Activated naive CD8-positive, alpha-beta T cell treated with anti-CD3 and anti-CD28 coated beads, Interleukin-2, amount 50 U/mL, for 16 hours (primary cell): Measurements from ENCODE around the gene ZNF548.
"Not testable (repeated sequence)": the region's sequence is repeated elsewhere in the genome, so short reads cannot be mapped to it uniquely, and the experiment has no call there.

Experiments used
- DNase-seq: peaks from one replicate; pipeline ENCODE4 v3.0.0-alpha.2; 2020; ENCODE audit warnings: low read depth, low spot score

Gene ZNF548

DNA sequence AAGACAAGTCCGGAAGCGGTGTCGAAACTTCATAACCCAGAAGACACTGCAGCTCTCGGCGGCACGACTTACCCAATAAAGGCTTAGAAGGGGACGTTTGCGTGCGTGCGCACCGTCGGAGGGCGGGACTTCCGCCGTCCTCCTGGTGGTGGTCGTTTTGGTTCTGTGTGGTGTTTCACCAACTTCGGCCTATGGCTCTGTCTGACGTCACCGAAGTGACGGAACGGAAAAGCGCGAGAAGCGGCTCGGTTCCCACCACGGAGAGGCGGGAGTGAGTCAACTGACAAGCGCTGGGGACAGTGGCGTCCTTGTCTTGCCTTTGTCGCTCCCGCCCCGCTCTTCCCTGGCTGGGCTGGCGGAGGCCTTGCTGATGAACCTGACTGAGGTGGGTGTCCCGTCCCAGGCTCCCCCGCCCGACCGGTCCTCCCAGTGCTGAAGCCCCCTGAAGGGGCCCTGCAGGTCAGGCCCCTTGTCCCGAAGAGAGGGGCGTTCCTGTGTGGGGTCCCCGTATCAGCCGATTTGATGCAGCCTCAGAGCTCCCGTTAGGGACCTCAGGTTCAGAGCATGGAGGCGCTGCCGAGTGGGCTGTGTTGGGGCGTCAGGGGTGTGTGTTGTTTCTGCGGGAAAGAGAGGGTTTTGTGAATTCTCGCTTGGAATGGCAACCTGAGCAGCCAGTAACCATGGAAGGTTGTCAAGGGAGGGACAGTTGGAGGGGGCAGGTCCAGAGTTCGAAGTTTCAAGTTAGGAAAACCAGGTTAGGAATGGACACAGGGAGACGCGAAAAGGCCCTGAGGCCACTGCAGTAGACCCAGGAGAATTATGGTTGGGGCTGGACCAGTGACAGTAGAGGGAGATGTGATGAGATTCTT lies at the start of gene ZNF548:
Gene ZNF548 (plus strand): TSS at position 125 of the 869 bp plus-strand sequence. CDS start 246 bp downstream, at position 371.
- DNase-seq, result peak; percentile 97

DNA sequence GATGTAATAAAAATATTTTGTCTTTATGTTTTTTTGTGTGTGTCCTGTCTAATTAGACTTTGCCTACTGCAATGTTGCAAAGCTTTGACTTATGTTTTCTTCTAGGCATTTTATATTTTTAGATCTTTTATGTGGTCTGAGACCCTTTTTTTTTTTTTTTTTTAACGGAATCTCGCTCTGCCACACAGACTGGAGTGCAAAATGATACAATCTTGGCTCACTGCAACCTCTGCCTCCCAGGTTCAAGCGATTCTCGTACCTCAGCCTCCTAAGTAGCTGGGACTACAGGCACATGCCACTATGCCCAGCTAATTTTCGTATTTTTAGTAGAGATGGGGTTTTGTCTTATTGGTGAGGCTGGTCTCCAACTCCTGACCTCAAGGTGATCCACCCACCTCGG lies 47.1 kb upstream of the ZNF548 start:
- no peak for DNase-seq

DNA sequence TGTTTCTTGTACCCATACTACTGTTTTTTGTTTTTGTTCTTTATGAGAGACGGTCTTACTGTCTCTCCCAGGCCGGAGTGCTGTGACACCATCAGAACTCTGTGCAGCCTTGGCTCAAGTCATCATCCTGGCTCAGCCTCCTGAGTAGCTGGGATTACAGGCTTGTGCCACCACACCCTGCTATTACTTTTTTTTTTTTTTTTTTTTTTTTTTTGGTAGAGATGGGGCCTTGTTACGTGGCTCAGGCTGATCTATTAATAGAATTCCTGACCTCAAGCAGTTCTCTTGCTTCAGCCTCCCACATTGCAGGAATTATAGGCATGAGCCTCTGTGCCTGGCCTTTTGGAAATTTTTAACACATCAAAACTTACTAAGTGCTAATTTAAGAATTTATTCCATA lies 41.5 kb upstream of the ZNF548 start:
- no peak for DNase-seq

DNA sequence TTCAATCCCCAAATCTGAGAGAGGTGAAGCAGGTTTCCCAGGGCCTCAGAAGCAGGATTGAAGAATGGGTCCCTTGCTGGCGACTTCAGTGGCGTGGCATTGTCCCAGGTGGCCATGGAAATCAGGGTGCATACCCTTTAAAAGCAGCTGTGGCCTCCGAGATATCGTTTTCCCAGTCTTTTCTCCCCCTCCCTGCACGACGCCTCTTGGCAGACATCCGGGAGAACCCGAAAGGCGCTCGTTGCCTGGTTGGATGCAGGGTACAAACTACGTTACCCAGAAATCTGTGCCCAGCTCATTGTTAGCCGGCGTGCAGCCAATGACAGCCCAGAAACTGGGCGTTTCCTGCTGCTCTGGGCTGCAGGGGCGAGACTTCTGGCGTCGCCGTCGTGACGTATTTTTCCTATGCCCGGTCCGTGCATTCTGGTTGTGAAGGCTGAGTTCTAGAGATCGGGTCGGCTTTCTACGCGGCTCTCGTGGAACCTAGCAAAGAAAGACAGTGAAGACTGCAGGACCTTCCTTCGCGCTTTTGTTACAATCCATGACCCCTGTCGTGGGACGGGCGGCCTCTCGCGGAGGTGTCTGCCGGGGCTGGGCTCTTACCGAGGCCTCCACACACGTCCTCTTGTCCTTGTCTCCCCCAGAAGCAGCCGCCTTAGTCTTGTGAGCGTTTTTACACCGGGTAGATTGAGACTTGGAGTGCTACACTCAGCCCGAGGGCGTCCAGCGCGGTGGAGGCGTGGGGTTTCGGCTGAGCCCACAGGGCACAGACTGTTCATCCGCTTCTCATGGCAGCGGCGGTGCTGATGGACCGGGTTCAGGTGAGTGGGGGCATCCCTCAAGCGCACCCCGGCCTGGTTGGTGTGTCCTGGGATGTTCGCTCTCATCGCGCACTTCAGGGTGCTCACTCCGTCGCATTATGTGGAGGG lies 38.5 kb upstream of the ZNF548 start, which contains the start of gene ZNF304:
Gene ZNF304 (plus strand): TSS at position 395 of the 929 bp plus-strand sequence. CDS start 394 bp downstream, at position 789.
- DNase-seq, result peak; percentile 64

DNA sequence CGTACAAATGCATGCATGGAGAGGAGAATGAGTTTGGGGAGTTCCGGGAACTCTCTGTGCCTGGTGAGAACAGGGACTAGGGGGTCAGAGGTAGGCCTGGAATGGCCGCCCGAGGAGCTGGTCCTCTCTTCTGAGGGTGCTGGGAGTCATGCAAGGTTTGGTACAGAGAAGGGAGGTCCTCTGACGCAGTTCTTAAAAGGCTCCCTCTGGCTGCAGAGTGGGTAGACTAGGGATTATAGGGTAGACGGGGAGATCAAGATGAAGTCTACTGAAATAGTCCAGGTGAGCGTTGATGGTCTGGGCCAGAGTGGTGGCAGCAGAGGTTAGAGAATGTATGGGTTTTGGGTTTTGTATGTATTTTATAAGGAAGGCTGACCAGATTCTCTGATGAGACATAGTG lies 37.8 kb upstream of the ZNF548 start:
- DNase-seq, result no peak

DNA sequence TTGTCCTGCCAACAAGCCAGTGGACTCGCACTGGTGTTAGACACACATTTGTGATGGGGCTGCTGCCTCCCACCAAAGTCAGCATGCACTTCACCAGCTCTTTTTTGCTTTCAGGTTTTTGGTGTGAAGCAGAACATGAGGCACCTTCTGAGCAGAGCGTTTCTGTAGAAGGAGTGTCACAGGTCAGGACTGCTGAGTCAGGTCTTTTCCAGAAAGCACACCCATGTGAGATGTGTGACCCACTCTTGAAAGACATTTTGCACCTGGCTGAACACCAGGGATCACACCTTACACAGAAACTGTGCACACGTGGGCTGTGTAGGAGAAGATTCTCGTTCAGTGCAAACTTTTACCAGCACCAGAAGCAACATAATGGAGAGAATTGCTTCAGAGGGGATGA lies 33.7 kb upstream of the ZNF548 start:
- no peak for DNase-seq

DNA sequence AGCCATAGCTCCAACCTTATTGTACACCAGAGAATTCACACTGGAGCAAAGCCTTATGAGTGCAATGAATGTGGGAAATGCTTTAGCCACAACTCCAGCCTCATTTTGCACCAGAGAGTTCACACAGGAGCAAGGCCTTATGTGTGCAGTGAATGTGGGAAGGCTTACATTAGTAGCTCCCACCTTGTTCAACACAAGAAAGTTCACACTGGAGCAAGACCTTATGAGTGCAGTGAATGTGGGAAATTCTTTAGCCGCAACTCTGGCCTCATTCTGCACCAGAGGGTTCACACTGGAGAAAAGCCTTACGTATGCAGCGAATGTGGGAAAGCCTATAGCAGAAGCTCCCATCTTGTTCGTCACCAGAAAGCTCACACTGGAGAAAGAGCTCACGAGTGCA lies 32.2 kb upstream of the ZNF548 start:
- no peak for DNase-seq

DNA sequence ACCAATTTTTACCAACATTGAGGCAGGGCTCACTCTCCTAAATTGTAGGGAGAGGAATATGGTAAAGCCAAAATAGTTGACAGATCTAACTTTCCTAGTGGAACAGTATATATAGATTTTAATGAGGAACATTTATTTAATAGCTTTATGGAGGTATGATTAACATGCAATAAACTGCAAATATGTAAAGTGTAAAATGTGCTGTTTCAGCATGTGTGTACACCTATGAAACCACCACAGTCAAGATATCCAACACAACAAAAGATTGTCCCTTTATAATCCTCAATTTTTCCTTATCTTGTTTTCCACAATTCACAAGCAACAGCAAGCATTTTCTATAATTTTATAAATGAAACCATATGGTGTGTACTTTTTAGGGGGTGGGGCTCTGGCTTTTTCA lies 30.4 kb upstream of the ZNF548 start:
- no peak for DNase-seq

DNA sequence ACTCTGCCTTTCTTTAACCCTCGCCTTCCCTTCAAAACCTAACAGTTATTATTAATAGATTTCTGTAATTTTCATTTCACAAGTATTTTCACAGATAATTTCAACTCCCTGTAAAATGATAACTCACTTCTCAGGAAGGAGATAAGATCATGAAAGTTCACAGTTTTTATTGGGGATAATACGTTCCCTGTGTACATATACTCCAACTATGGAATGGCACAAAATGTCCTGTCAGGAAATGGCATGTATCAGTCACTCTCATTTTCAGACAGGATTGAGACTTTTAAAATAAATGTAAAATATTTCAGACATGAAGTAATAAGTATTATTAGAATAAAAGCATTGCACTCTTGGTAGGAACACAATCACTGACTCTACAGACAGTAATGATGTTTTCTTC lies 27.2 kb upstream of the ZNF548 start:
- no peak for DNase-seq

DNA sequence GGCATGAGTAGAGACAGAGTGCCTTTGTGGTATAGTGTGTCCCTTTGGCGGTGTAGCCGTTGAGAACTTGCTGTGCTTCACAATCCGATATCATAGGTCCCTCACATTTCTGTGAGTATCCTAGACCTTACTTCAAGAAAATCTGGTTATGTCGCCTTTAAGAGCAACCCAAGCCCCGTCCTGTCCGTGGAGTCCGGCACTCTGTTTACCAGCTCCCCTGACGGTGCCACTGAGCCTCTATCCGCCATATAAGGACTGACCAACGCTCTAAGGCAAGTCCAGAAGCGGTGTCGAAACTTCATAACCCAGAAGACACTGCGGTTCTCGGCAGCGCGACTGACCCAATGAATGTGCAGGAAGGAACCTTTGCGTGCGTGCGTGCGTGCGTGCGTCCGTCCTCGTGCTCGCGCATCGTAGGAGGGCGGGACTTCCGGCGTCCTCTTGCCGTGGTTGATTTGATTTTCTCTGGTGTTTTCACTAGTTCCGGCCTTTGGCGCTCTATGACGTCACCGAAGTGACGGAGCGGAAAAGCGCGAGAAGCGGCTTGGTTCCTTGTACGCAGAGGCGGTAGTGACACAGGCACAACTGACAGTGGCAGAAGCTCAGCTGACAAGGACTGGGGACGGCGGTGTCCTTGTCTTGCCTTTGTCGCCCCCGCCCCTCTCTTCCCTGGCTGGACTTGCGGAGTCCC lies 26.5 kb upstream of the ZNF548 start, which contains the start of the genes TRAPPC2B and ZNF547:
Gene TRAPPC2B (plus strand): TSS at position 555 of the 691 bp plus-strand sequence. CDS start 1,283 bp downstream, outside the sequence.
Gene ZNF547 (plus strand): TSS at position 555 of the 691 bp plus-strand sequence. CDS start 5,005 bp downstream, outside the sequence.
- peak; percentile 96 for DNase-seq

DNA sequence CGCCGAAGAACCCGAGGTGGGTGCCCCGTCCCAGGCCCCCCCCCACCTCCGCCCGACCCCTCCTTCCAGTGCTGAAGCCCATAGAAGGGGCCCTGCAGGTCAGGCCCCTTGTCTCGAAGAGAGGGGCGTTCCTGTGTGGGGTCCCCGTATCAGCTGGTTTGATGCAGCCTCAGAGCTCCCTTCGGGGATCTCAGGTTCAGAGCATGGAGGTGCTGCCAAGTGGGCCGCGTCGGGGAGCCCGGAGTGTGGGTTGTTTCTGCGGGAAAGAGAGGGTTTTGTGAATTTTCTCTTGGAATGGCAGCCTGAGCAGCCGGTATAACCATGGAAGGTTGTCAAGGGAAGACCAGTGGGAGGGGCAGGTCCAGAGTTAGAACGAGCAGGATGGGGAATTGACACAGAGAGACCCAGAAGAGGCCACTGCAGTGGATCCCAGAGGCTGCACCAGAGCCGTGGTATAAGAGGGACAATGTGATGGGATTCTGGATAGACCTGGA lies 25.9 kb upstream of the ZNF548 start:
- no peak for DNase-seq

DNA sequence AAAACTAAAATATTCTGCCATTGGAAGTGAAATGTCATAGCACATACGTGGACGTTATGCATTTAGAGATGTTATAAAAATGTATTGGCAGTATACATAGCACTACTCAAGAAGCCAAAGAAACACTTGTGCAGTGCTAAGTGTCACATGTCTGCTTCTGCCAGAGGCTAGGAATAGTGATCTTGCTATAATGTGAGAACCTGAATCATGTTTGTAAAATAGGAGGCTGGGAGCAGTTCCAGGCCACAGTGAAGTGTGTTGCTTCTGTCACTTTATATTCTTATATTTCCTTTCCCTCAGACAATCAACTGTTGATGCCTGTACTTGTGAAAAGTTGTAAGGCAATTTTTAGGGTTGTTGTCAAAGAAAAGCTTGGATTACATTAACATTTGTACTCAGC lies 22.9 kb upstream of the ZNF548 start:
- DNase-seq, result no peak

DNA sequence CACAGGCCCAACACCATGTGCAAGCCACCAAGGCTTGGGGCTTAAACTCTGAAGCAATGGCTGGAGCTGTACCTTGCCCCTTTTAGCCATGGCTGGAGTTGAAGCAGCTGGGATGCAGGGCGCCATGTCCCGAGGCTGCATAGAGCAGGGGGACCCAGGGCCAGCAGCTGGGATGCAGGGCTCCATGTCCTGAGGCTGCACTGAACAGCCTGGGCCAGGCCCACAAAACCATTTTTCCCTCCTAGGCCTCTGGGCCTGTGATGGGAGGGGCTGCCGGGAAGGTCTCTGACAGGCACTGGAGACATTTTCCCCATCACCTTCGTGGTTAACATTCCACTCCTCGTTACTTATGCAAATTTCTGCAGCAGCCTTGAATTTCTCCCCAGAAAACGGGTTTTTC lies 15.5 kb upstream of the ZNF548 start:
- no peak for DNase-seq

DNA sequence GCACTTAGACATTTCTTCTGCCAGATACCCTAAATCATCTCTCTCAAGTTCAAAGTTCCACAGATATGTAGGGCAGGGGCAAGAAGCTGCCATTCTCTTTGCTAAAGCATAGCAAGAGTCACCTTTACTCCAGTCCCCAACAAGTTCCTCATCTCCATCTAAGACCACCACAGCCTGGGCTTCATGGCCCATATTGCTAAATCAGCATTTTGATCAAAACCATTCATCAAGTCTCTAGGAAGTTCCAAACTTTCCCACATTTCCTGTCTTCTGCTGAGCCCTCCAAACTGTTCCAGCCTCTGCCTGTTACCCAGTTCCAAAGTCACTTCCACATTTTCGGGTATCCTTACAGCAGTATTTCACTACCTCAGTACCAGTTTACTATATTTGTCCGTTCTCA lies 15.0 kb upstream of the ZNF548 start:
- not testable (repeated sequence) for DNase-seq

DNA sequence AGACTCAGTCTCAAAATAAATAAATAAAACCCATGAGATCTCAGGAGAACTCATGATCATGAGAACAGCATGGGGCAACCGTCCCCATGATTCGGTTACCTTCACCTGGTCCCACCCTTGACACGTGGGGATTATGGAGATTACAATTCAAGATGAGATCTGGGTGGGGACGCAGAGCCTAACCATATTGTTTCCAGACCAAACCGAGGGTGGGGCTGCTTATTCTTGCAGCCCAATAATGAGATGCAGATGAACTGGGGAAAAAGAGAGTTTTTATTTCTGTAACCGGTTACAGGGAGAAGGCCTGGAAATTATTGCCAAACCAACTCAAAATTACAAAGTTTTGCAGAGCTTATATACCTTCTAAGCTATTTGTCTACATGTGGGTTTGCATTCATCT lies 13.5 kb upstream of the ZNF548 start:
- no peak for DNase-seq

DNA sequence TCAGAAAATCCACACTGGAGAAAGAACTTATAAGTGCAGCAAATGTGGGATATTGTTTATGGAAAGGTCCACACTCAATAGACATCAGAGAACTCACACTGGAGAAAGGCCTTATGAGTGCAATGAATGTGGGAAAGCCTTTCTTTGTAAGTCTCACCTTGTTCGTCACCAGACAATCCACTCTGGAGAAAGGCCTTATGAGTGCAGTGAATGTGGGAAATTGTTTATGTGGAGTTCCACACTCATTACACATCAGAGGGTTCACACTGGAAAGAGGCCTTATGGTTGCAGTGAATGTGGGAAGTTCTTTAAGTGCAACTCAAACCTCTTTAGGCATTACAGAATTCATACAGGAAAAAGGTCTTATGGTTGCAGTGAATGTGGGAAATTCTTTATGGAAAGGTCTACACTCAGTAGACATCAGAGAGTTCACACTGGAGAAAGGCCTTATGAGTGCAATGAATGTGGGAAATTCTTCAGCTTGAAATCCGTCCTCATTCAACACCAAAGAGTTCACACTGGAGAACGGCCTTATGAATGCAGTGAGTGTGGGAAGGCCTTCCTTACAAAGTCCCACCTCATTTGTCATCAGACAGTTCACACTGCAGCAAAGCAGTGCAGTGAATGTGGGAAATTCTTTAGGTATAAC lies 12.0 kb upstream of the ZNF548 start:
- no peak for DNase-seq

DNA sequence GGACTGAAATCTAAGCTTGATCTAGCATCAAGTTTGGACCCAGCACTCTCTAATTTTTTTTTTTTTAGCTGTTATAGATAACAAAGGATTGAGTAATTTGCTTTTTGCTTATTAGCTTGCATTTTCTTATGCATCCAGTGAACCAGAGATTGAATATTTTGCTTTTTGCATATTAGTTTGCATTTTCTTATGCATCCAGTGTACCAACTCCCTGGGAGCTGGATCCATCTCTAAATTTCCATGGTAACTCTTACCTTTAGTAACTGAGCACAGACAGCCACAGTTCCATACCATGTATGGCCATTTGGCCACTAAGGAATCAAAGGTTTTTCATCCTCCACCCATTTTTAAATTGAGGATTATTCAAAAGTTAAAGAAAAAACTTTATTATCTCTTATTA lies 8.7 kb upstream of the ZNF548 start:
- no peak for DNase-seq

DNA sequence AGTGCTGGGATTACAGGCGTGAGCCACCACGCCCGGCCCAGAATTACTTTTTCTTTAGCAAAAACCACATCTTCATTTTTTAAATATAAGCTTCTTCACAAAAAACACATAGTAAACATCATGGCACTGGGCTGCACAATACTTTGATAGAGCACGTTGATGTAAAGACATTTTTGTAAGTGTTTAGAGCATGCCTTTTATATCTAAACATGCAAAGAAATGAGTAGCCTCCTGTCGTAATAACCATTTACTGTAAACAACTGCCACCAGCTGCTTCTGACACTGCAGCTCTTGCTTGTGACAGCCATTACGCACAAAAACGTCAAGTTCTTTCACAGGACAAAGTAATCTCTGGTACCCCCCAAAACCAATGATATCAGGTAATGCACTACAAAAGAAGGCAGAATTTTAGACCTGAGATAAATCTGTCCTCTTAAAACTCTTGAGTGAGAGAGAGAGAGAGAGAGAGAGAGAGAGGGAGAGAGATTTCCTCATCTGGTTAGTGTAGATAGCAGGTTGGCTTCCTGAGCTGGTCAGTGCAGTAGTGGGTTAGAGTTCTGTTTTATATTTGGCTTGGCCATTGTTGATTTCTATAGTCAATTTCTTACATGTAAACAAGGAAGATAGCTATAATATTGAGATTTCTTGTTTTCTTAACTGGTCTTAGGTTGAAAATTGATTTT lies 6.7 kb upstream of the ZNF548 start:
- no peak for DNase-seq

DNA sequence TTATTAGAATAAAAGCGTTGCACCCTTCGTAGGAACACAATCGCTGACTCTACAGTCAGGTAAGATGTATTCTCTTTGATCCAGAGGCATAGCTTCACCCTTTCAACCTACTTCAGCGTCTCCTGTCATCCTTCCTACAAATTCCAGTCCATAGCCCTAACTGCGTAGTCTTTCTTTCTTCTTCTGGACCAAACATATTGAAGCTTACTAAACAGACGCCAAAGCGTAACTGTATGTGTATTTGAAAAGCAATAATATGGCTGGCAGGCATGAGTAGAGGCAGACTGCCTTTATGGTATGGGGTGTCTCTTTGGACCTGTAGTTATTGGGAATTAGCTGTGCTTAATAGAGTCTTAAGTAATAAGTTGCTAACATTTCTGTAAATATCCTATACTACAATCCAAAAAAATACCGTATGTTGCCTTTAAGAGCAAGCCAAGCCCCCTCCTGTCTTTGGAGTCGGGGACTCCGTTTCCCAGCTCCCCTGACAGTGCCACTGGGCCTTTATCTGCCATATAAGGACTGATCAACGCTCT lies 392 bp upstream of the ZNF548 start:
- DNase-seq, result no peak

DNA sequence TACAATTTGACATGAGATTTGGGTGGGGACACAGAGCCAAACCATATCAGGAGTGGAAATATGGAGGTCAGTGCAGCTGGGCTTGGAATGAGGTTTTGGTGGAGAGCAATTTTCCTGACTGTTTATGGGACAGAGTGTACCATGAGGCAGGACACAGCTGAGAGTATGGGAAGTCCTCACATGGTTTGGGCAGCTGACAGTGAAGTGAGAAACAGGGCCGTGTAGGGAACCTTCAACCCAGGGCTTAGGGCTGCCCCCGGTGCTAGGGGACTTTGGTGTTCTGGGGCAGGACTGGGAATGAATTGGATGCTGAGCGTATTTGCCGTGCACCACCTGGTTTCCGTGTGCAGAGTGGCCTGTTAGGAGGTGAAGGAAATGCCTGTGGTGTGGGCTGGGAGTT lies 6.1 kb downstream of the ZNF548 start:
- DNase-seq, result no peak
